OCI-LY7 (cell line): ENCODE results near the gene EMX2. TPM values are rescaled to one million over a fixed set of nuclear protein-coding genes. Genes with fewer than 3 reads are reported as not detected.

ENCODE experiments used
- BruUV-seq: library from RNA; stranded (reverse); fragments of 400-500 nt; replicated peaks from 2 replicates; lab custom pipeline; 2021; lab: Mats Ljungman, UMichigan
- CTCF ChIA-PET: fragments of 300-600 bp; sonication (Branson Sonifier 250); formaldehyde crosslinking; loops from one replicate; lab custom pipeline; 2022; ENCODE audit warnings: antibody characterized with exemption; ENCODE audit not compliant: unreplicated experiment; lab: Charles Lee
- POLR2A ChIA-PET: fragments of 300-600 bp; sonication (Branson Sonifier 250); formaldehyde crosslinking; loops from one replicate; lab custom pipeline; 2022; ENCODE audit warnings: antibody characterized with exemption; lab: Charles Lee
- DNase-seq: peaks from one replicate; pipeline ENCODE4 v3.0.0-alpha.2; 2015; ENCODE audit warnings: low spot score
- H2AFZ ChIP-seq: fragments of 200-600 bp; sonication (generic), shearing (Covaris generic); 2 replicates; pipeline ENCODE4 v1.6.1; 2014; ENCODE audit warnings: mild to moderate bottlenecking, antibody characterized with exemption, low read length, moderate library complexity
- H3K27ac ChIP-seq: fragments of 200-600 bp; sonication (generic); 2 replicates; pipeline ENCODE4 v1.5.1; 2014; ENCODE audit warnings: mixed run types, low read depth, mild to moderate bottlenecking, moderate library complexity, low read length, inconsistent platforms; ENCODE audit not compliant: poor library complexity, severe bottlenecking
- H3K36me3 ChIP-seq: fragments of 200-600 bp; sonication (generic); 2 replicates; pipeline ENCODE4 v1.6.1; 2014; ENCODE audit warnings: mild to moderate bottlenecking, antibody characterized with exemption, low read length, moderate library complexity, mixed read lengths; ENCODE audit not compliant: insufficient read depth
- H3K4me1 ChIP-seq: fragments of 200-600 bp; sonication (generic); 2 replicates; pipeline ENCODE4 v1.5.1; 2014; ENCODE audit warnings: mild to moderate bottlenecking, low read length; ENCODE audit not compliant: insufficient read depth, poor library complexity, severe bottlenecking
- H3K4me2 ChIP-seq: fragments of 200-600 bp; sonication (generic); 2 replicates; pipeline ENCODE4 v1.6.1; 2014; ENCODE audit warnings: mild to moderate bottlenecking, low read length
- H3K4me3 ChIP-seq: fragments of 200-600 bp; sonication (generic); 2 replicates; pipeline ENCODE4 v1.5.1; 2014; ENCODE audit warnings: mild to moderate bottlenecking, low read depth, low read length; ENCODE audit not compliant: poor library complexity, severe bottlenecking
- H3K79me2 ChIP-seq: fragments of 200-600 bp; sonication (generic); 2 replicates; pipeline ENCODE4 v1.6.1; 2016; ENCODE audit warnings: low read depth, mild to moderate bottlenecking, low read length, moderate library complexity, mixed read lengths; ENCODE audit not compliant: insufficient read depth
- H3K9me2 ChIP-seq: fragments of 200-600 bp; sonication (generic); 2 replicates; pipeline ENCODE4 v1.6.1; 2016; ENCODE audit warnings: mild to moderate bottlenecking, low read length, mixed read lengths; ENCODE audit not compliant: insufficient read depth
- H3K9me3 ChIP-seq: fragments of 200-600 bp; sonication (generic); 2 replicates; pipeline ENCODE4 v1.6.1; 2014; ENCODE audit warnings: mild to moderate bottlenecking, mixed run types, low read length, mixed read lengths
- H4K20me1 ChIP-seq: fragments of 200-600 bp; sonication (generic); 2 replicates; pipeline ENCODE4 v1.6.1; 2014; ENCODE audit warnings: mild to moderate bottlenecking, antibody characterized with exemption, low read length, moderate library complexity, mixed read lengths; ENCODE audit not compliant: insufficient read depth
- CTCF ChIP-seq: fragments of 200-600 bp; sonication (generic); conservative IDR thresholded peaks from 2 replicates; pipeline ENCODE4 v1.5.1; 2014; ENCODE audit warnings: mild to moderate bottlenecking, antibody characterized with exemption, low read length, moderate library complexity, mixed read lengths
- EZH2phosphoT487 ChIP-seq: fragments of 200-600 bp; sonication (generic); IDR thresholded peaks from 2 replicates; pipeline ENCODE4 v1.6.1; 2018; ENCODE audit warnings: low read depth, borderline replicate concordance, mild to moderate bottlenecking, mixed run types, antibody characterized with exemption, low read length, moderate library complexity, mixed read lengths
- intact Hi-C: fragments of 100-400 bp; cut with micrococcal nuclease; formaldehyde crosslinking; loops from one replicate; pipeline ENCODE4 v1.10.0; 2022; ENCODE audit not compliant: unreplicated experiment
- total RNA-seq, 2 experiments: library from RNA; depleted of rRNA in 1 of 2; stranded (reverse); fragments of >200 nt in 1 of 2; shearing (Covaris generic) in 1 of 2; gene quantifications; 2 replicates each; pipeline ENCODE4 v1.2.3, GENCODE V29; 2014 to 2022

The EMX2 gene
- total RNA-seq, 2 experiments from 2014 or later: not detected

GRCh38 chr10:117534321-117535297, 7.9 kb upstream of the EMX2 start:
- no peak overlapping the region for H3K4me2 ChIP-seq
- no peaks in the 10 kb centered on the region for H3K79me2 ChIP-seq
- H4K20me1 ChIP-seq: no peaks in the 10 kb centered on the region
- no peak overlapping the region for H3K27ac ChIP-seq
- no peaks in the 10 kb centered on the region for H3K36me3 ChIP-seq
- no peaks in the 10 kb centered on the region for H3K9me3 ChIP-seq
- DNase-seq: no peak
- POLR2A ChIA-PET: no interaction called here
- H3K9me2 ChIP-seq: no peaks in the 10 kb centered on the region
- CTCF ChIA-PET: no interaction called here
- TF ChIP-seq CTCF (no peak), EZH2phosphoT487 (no peak)
- intact Hi-C loops: no loop called here
- no peak overlapping the region for H3K4me3 ChIP-seq
- H3K4me1 ChIP-seq: no peaks in the 10 kb centered on the region
- H2AFZ ChIP-seq: no peak overlapping the region
- no TSS peak for BruUV-seq

- Histone ChIP-seq H3K79me2 (no peaks in the 10 kb centered on the region), H4K20me1 (no peaks in the 10 kb centered on the region), H3K9me3 (no peaks in the 10 kb centered on the region), H3K4me3 (no peak overlapping the region), H3K9me2 (no peaks in the 10 kb centered on the region), H3K27ac (no peak overlapping the region), H3K4me2 (no peak overlapping the region), H3K36me3 (no peaks in the 10 kb centered on the region), H3K4me1 (no peaks in the 10 kb centered on the region), H2AFZ (no peak overlapping the region)
- POLR2A ChIA-PET: no interaction called here
- no peak for TF ChIP-seq EZH2phosphoT487
- TF ChIP-seq CTCF: no peak
- BruUV-seq: no TSS peak
- no peak for DNase-seq
- CTCF ChIA-PET: no interaction called here
- intact Hi-C loops: no loop called here
These were observed 7.1 kb upstream of the EMX2 start for GRCh38 chr10:117535298-117536071.
